ENCODE data around the gene ADAMTS17. TPM values are rescaled to one million over a fixed set of nuclear protein-coding genes. Genes with fewer than 3 reads are reported as not detected.

The ADAMTS17 gene
- polyA plus RNA-seq, 2 of the 4 experiments (the other 2 are of a cell fraction), result 0.05 TPM; not detected in 1

- ChIA-PET CTCF (interaction anchor here (1.4 kb wide), 1 partner anchor 10 kb away, joined by 5 read pairs; no protein-coding TSS in a partner anchor), POLR2A (no interaction called here)
- no peaks in the 10 kb centered on the region for H3K4me1 ChIP-seq
- no peak for ATAC-seq
- no peak overlapping the region for H3K4me3 ChIP-seq
- FAIRE-seq, result no peak
- H3K4me2 ChIP-seq, result no peak overlapping the region
- TF ChIP-seq ZFP36 (IDR thresholded peaks at IDR 0.05; ENCODE audit: borderline replicate concordance, partially characterized antibody), result no peak
- no peak for TF ChIP-seq SMC3 (IDR thresholded peaks at IDR 0.05)
- TF ChIP-seq CHD2 (IDR thresholded peaks at IDR 0.05; ENCODE audit: low read length, partially characterized antibody), result no peak
- TF ChIP-seq FOXS1 (CRISPR knock-in tag; IDR thresholded peaks at IDR 0.05), result no peak
- no peak for TF ChIP-seq HOXA7 (CRISPR knock-in tag; IDR thresholded peaks at IDR 0.05)
- no peak for TF ChIP-seq FOSB (CRISPR knock-in tag; IDR thresholded peaks at IDR 0.05)
- TF ChIP-seq RARB (CRISPR knock-in tag; IDR thresholded peaks at IDR 0.05), result no peak
- TF ChIP-seq CBX8 (IDR thresholded peaks at IDR 0.05), result no peak
- no peak for TF ChIP-seq HOXB13 (CRISPR knock-in tag; IDR thresholded peaks at IDR 0.05; ENCODE audit: low read depth)
- TF ChIP-seq SREBF2 (IDR thresholded peaks at IDR 0.05), result no peak
- no peak for TF ChIP-seq RNF2 (IDR thresholded peaks at IDR 0.05; ENCODE audit: borderline replicate concordance, low read depth)
- TF ChIP-seq HMGXB4 (CRISPR knock-in tag; IDR thresholded peaks at IDR 0.05; ENCODE audit: borderline replicate concordance), result no peak
- TF ChIP-seq RFX5 (IDR thresholded peaks at IDR 0.05), result no peak
- TF ChIP-seq, protein P1, sequence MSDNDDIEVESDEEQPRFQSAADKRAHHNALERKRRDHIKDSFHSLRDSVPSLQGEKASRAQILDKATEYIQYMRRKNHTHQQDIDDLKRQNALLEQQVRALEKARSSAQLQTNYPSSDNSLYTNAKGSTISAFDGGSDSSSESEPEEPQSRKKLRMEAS (IDR thresholded peaks at IDR 0.05), result no peak
- TF ChIP-seq RCOR1 (IDR thresholded peaks at IDR 0.05; ENCODE audit: low read depth, low read length), result no peak
- no peak for TF ChIP-seq KDM1A (IDR thresholded peaks at IDR 0.05; ENCODE audit: low read depth)
- TF ChIP-seq POLR2AphosphoS2 (conservative IDR thresholded peaks at IDR 0.05; ENCODE audit: low read length), result no peak
- TF ChIP-seq POLR2A (IDR thresholded peaks at IDR 0.05; ENCODE audit: low read length), result no peak
- TF ChIP-seq BHLHE40 (IDR thresholded peaks at IDR 0.05; ENCODE audit: low read depth, low read length), result no peak
- TF ChIP-seq ZC3H11A (IDR thresholded peaks at IDR 0.05), result no peak
- 17% methylated on average over 5 of the region's 5 CpGs for WGBS (ENCODE audit: missing lambda C conversion rate)
- DNase-seq (ENCODE audit: low read depth in 1 of 2, low spot score in 1 of 2), result no peak
- H3K27ac ChIP-seq, result no peak overlapping the region
- peaks cover 5% of the 10 kb centered on the region; the same call in 2 of the 3 replicates for H3K9me3 ChIP-seq
Measured at GRCh38 chr15:100186366-100186765, 155.4 kb downstream of the ADAMTS17 start.

GRCh38 chr15:100183921-100184495 lies 157.8 kb downstream of the ADAMTS17 start:
- Histone ChIP-seq H3K4me1 (no peaks in the 10 kb centered on the region), H3K9me3 (peaks cover 8% of the 10 kb centered on the region; the same call in 2 of the 3 replicates), H3K4me2 (no peak overlapping the region), H3K27ac (no peak overlapping the region), H3K4me3 (no peak overlapping the region)
- CTCF ChIA-PET, result interaction anchor here (0.5 kb wide), 1 partner anchor 1127 kb away, joined by 3 read pairs; no protein-coding TSS in a partner anchor
- ATAC-seq, result no peak
- TF ChIP-seq ATOH8 (CRISPR knock-in tag; IDR thresholded peaks at IDR 0.05; ENCODE audit: low read depth) (no peak), EP300 (IDR thresholded peaks at IDR 0.05) (no peak), RAD21 (conservative IDR thresholded peaks at IDR 0.05 in 1 of 2, IDR thresholded peaks at IDR 0.05 in 1 of 2) (no peak)
- DNase-seq (ENCODE audit: low read depth in 1 of 2, low spot score in 1 of 2), result no peak
- POLR2A ChIA-PET, result no interaction called here
- no peak for FAIRE-seq
- 6% methylated on average over 4 of the region's 4 CpGs for WGBS (ENCODE audit: missing lambda C conversion rate)

DNA sequence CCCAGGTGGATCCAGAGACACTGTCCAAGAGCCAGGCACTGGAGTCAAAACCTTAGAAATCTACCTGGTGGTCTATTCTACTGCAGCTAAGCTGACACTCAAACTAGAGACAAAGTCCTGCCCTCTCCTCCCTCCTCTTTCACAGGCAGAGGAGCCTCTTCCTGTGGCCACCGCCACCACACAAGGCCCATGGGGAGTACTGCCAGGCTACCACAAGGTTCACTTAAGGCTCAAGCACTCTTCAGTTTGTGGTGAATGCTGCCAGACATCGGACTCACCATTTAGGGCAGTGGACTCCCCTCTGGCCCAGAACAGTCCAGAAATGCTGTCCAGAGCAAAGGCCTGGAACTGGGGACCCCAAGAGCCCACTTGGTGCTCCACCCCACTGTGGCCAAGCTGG lies 160.9 kb downstream of the ADAMTS17 start:
- ATAC-seq (no peak), FAIRE-seq (no peak), DNase-seq (ENCODE audit: low read depth in 1 of 2, low spot score in 1 of 2) (no peak)
- Histone ChIP-seq H3K4me1 (no peaks in the 10 kb centered on the region), H3K27ac (no peak overlapping the region), H3K4me2 (no peak overlapping the region), H3K4me3 (no peak overlapping the region), H3K9me3 (0 out of 3 replicates have a peak, but pooled peaks cover 3% of the 10 kb centered on the region)
- ChIA-PET POLR2A (no interaction called here), CTCF (no interaction called here)
- TF ChIP-seq, protein P2, sequence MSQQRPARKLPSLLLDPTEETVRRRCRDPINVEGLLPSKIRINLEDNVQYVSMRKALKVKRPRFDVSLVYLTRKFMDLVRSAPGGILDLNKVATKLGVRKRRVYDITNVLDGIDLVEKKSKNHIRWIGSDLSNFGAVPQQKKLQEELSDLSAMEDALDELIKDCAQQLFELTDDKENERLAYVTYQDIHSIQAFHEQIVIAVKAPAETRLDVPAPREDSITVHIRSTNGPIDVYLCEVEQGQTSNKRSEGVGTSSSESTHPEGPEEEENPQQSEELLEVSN (IDR thresholded peaks at IDR 0.05; ENCODE audit: borderline replicate concordance, low read depth), result no peak
- no peak for TF ChIP-seq REST (IDR thresholded peaks at IDR 0.05)
- TF ChIP-seq NFE2L2 (conservative IDR thresholded peaks at IDR 0.05; ENCODE audit: low read length), result no peak
- TF ChIP-seq HOXB13 (CRISPR knock-in tag; IDR thresholded peaks at IDR 0.05; ENCODE audit: low read depth), result no peak
- 18% methylated on average over 2 of the region's 2 CpGs for WGBS (ENCODE audit: missing lambda C conversion rate)

Measured in A549 (cell line).